ENCODE data around the gene DCUN1D1. TPM values are rescaled to one million over a fixed set of nuclear protein-coding genes. Genes with fewer than 3 reads are reported as not detected.

Gene DCUN1D1
- total RNA-seq, 1 donor from 2014 or later = 31.2 TPM

- Mint-ChIP-seq H3K36me3 (ENCODE audit: unreplicated experiment) (no peaks in the 10 kb centered on the region), H3K9me3 (ENCODE audit: unreplicated experiment) (no peaks in the 10 kb centered on the region), H3K27me3 (ENCODE audit: unreplicated experiment) (peaks cover 2% of the 10 kb centered on the region), H3K27ac (ENCODE audit: unreplicated experiment) (no peak overlapping the region), H3K4me3 (ENCODE audit: unreplicated experiment) (no peak overlapping the region), H3K4me1 (ENCODE audit: low read depth, unreplicated experiment) (peaks cover 4% of the 10 kb centered on the region)
- DNase-seq = no peak
- TF ChIP-seq, protein P1, sequence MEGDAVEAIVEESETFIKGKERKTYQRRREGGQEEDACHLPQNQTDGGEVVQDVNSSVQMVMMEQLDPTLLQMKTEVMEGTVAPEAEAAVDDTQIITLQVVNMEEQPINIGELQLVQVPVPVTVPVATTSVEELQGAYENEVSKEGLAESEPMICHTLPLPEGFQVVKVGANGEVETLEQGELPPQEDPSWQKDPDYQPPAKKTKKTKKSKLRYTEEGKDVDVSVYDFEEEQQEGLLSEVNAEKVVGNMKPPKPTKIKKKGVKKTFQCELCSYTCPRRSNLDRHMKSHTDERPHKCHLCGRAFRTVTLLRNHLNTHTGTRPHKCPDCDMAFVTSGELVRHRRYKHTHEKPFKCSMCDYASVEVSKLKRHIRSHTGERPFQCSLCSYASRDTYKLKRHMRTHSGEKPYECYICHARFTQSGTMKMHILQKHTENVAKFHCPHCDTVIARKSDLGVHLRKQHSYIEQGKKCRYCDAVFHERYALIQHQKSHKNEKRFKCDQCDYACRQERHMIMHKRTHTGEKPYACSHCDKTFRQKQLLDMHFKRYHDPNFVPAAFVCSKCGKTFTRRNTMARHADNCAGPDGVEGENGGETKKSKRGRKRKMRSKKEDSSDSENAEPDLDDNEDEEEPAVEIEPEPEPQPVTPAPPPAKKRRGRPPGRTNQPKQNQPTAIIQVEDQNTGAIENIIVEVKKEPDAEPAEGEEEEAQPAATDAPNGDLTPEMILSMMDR (IDR thresholded peaks at IDR 0.05; ENCODE audit: partially characterized antibody, unreplicated experiment) = no peak
These were observed 18.2 kb downstream of the DCUN1D1 start for GRCh38 chr3:182962166-182962565.

GRCh38 chr3:182959474-182960350 is 20.6 kb downstream of the DCUN1D1 start:
- H3K9me3 Mint-ChIP-seq (ENCODE audit: unreplicated experiment) = no peaks in the 10 kb centered on the region
- peaks cover 2% of the 10 kb centered on the region for H3K27me3 Mint-ChIP-seq (ENCODE audit: unreplicated experiment)
- peaks cover 4% of the 10 kb centered on the region for H3K4me1 Mint-ChIP-seq (ENCODE audit: low read depth, unreplicated experiment)
- H3K4me3 Mint-ChIP-seq (ENCODE audit: unreplicated experiment) = no peak overlapping the region
- TF ChIP-seq, protein P1 (IDR thresholded peaks at IDR 0.05; ENCODE audit: partially characterized antibody, unreplicated experiment) = no peak
- H3K36me3 Mint-ChIP-seq (ENCODE audit: unreplicated experiment) = no peaks in the 10 kb centered on the region
- DNase-seq = no peak
- H3K27ac Mint-ChIP-seq (ENCODE audit: unreplicated experiment) = no peak overlapping the region

DNA sequence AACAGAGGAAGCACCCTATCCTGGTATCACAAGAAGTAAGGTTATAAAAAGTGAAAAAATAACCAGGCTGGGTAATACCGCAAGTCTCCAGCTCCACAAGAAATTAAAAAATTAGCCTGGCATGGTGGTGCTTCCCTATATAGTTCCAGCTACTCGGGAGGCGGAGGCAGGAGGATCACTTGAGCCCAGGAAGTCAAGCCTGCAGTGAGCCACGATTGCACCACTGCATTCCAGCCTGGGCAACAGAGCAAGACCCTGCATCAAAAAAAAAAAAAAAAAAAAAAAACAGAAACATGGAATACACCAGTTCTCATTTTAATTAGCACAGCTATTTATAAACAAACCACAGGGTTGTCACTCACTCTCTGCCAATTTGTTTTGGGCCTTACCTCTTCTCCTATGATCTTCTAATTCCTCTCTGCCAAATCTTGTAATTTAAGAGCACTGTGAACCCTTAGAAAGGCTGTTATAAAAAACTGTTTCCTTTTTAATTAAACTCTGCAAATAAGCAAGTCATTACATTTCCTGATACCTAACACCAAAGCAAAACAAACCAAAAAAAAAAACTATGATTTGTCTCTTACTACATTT is 22.6 kb downstream of the DCUN1D1 start:
- Mint-ChIP-seq H3K4me3 (ENCODE audit: unreplicated experiment) (no peak overlapping the region), H3K9me3 (ENCODE audit: unreplicated experiment) (no peaks in the 10 kb centered on the region), H3K27me3 (ENCODE audit: unreplicated experiment) (peaks cover 2% of the 10 kb centered on the region), H3K36me3 (ENCODE audit: unreplicated experiment) (no peaks in the 10 kb centered on the region), H3K27ac (ENCODE audit: unreplicated experiment) (no peak overlapping the region), H3K4me1 (ENCODE audit: low read depth, unreplicated experiment) (peaks cover 4% of the 10 kb centered on the region)
- DNase-seq = no peak
- TF ChIP-seq, protein P1 (IDR thresholded peaks at IDR 0.05; ENCODE audit: partially characterized antibody, unreplicated experiment) = no peak

DNA sequence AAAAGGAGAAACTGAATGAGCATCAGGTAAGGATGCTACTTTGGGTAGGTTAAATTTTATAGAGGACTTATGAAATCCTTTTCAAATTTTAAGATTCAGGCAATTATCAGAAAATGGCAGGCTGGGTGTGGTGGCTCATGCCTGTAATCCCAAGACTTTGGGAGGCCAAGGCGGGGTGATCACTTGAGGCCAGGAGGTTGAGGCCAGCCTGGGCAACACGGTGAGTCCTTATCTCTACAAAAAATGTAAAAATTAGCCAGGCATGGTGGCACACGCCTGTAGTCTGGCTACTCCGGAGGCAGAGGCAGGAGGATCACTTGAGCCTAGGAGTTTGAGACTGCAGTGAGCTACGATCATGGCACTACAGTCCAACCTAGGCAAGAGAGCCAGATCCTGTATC is 23.1 kb downstream of the DCUN1D1 start:
- Mint-ChIP-seq H3K9me3 (ENCODE audit: unreplicated experiment) (no peaks in the 10 kb centered on the region), H3K4me3 (ENCODE audit: unreplicated experiment) (no peak overlapping the region), H3K27ac (ENCODE audit: unreplicated experiment) (no peak overlapping the region), H3K27me3 (ENCODE audit: unreplicated experiment) (peaks cover 2% of the 10 kb centered on the region), H3K4me1 (ENCODE audit: low read depth, unreplicated experiment) (peaks cover 4% of the 10 kb centered on the region), H3K36me3 (ENCODE audit: unreplicated experiment) (no peaks in the 10 kb centered on the region)
- TF ChIP-seq, protein P1 (IDR thresholded peaks at IDR 0.05; ENCODE audit: partially characterized antibody, unreplicated experiment) = no peak
- no peak for DNase-seq

Measured in glutamatergic neuron (in vitro differentiated cells).